22Rv1 (cell line): Measurements from ENCODE around the gene LDLRAD4.

Source experiments
- CTCF ChIP-seq: fragments of 450-650 bp; IDR thresholded peaks from 2 replicates; pipeline ENCODE4 v1.5.1; 2017; ENCODE audit warnings: mild to moderate bottlenecking
- ZFX ChIP-seq: fragments of 450-650 bp; IDR thresholded peaks from 2 replicates; pipeline ENCODE4 v1.6.1; 2017; ENCODE audit warnings: antibody characterized with exemption, borderline replicate concordance

GRCh38 chr18:13285874-13286273 is 67.3 kb downstream of the LDLRAD4 start:
- no peak for TF ChIP-seq CTCF
- TF ChIP-seq ZFX: no peak
